IPS-15b (cell line): ENCODE measurements around the gene VDAC1.
"Not testable (repeated sequence)": the region's sequence is repeated elsewhere in the genome, so short reads cannot be mapped to it uniquely, and the experiment has no call there.

Experiments used
- H3K27me3 ChIP-seq: one replicate; pipeline ENCODE4 v1.6.1; 2013; ENCODE audit warnings: low read length; ENCODE audit not compliant: control insufficient read depth, insufficient read depth
- H3K36me3 ChIP-seq: one replicate; pipeline ENCODE4 v1.6.1; 2013; ENCODE audit warnings: low read length; ENCODE audit not compliant: control insufficient read depth, insufficient read depth
- H3K4me1 ChIP-seq: one replicate; pipeline ENCODE4 v1.6.1; 2013; ENCODE audit warnings: mild to moderate bottlenecking, low read length; ENCODE audit not compliant: control insufficient read depth, insufficient read depth
- H3K4me3 ChIP-seq: one replicate; pipeline ENCODE4 v1.5.1; 2013; ENCODE audit warnings: low read depth, low read length
- H3K9ac ChIP-seq: one replicate; pipeline ENCODE4 v1.6.1; 2013; ENCODE audit warnings: low read depth, mild to moderate bottlenecking, low read length
- H3K9me3 ChIP-seq: one replicate; pipeline ENCODE4 v1.6.1; 2013; ENCODE audit warnings: mild to moderate bottlenecking, low read length; ENCODE audit not compliant: control insufficient read depth, insufficient read depth

The VDAC1 gene

DNA sequence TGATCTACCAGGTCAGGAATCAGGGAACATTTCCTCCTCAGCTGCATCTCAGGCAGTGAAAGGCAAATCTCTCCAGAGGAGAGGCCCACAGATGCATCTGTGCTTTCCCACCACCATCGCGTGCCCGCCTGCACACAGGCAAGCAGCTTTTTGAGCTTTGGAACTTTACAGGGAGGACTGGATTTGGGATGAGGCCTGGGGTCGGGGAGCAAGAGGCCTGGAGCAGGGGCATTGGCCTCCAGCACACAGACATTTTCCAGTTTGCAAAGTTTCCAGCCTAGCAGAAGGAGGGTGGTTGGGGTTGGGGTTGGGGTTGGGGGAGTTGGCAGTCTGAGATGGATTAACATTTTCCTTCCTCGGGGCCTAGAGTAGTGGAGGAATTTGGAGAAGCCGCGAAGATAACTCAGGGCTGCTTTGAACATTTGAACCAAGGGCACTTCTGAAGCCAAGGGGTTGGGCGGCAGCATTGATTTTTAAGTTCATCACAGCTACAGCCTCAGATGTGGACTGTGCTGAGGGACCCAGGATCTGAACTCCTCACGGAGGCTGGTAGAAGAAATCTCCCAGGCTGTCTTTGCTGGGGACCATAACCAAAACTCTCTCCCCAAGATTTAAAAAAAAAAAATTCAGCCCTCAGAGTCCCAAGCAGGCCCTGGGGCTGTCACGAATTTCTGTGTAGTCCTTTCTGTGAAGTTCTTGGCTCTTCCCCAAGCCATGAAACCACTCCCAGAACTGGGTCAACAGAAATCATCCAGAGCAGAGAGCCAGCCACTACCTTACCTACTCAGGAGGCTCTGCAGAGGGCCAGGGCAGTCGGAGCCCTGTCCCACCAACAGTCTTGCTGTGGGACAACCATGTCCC lies 61.9 kb downstream of the VDAC1 start:
- Histone ChIP-seq H3K4me3 (no peak overlapping the region), H3K4me1 (no peaks in the 10 kb centered on the region), H3K9ac (no peak overlapping the region), H3K27me3 (no peaks in the 10 kb centered on the region), H3K36me3 (no peaks in the 10 kb centered on the region), H3K9me3 (no peaks in the 10 kb centered on the region)

DNA sequence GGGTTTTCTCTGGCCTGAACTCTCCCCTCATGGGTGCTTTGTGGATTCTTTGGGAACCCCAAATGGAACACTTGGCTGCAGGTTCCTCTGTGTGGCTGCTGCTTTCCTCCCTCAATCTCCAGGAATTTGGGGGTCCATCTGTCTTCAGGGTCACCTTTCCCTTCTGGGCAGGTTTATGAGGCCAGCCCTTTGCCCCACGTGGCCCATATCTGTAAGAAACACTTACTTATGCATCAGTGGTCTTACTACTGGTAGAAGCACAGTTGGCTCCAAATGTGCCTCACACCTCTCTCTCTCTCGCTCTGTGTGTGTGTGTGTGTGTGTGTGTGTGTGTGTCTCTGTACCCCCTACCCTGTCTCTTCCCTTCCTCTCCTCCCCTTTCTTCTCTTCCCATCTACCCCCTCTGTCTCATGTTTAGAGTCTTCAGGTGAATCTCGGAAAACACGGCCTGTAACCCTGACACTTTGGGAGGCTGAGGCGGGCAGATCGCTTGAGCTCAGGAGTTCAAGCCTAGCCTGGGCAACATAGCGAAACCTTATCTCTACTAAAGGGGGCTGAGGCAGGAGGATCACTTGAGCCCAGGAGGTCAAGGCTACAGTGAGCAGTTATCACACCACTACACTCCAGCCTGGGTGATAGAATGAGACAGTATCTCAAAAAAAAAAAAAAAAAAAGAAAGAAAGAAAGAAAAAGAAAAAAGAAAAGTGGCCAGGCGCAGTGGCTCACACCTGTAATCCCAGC lies 63.1 kb downstream of the VDAC1 start:
- H3K36me3 ChIP-seq: no peaks in the 10 kb centered on the region
- H3K9me3 ChIP-seq: no peaks in the 10 kb centered on the region
- H3K4me1 ChIP-seq: no peaks in the 10 kb centered on the region
- no peak overlapping the region for H3K4me3 ChIP-seq
- H3K9ac ChIP-seq: no peak overlapping the region
- H3K27me3 ChIP-seq: no peaks in the 10 kb centered on the region

DNA sequence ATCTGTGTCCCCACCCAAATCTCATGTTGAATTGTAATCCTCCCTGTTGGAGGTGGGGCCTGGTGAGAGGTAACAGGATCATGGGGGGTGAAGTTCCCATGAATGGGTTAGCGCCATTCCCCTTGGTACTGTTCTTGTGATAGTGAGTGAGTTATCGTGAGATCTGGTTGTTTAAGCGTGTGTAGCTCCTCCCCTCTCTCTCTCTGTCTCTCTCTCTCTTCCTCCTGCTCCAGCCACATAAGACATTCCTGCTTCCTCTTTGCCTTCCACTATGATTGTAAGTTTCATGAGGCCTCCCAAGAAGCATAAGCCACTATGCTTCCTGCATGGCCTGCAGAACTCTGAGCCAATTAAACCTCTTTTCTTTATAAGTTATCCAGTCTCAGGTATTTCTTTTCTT lies 65.1 kb downstream of the VDAC1 start:
- Histone ChIP-seq H3K9ac (no peak overlapping the region), H3K36me3 (no peaks in the 10 kb centered on the region), H3K4me3 (no peak overlapping the region), H3K27me3 (no peaks in the 10 kb centered on the region), H3K9me3 (no peaks in the 10 kb centered on the region), H3K4me1 (no peaks in the 10 kb centered on the region)

DNA sequence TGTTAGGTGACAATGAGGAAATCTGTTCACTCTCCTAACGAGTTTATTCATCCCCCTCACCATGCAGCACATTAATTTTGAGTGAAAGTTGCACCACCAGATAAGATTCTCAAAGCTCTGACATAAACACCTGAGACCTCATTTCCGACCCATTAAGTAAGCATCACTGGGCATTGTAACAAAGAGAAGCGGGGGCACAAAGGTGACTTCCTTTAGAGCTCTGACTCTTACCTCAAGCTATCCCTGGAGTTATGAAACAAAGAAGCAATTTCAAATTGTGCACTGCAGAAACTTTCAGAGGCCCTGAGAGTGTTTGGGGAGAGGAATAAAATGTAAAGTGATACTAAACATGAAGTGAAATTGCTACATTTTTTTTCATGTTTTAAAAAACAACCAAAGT lies 65.8 kb downstream of the VDAC1 start:
- Histone ChIP-seq H3K27me3 (no peaks in the 10 kb centered on the region), H3K36me3 (no peaks in the 10 kb centered on the region), H3K9ac (no peak overlapping the region), H3K4me3 (no peak overlapping the region), H3K9me3 (no peaks in the 10 kb centered on the region), H3K4me1 (no peaks in the 10 kb centered on the region)

DNA sequence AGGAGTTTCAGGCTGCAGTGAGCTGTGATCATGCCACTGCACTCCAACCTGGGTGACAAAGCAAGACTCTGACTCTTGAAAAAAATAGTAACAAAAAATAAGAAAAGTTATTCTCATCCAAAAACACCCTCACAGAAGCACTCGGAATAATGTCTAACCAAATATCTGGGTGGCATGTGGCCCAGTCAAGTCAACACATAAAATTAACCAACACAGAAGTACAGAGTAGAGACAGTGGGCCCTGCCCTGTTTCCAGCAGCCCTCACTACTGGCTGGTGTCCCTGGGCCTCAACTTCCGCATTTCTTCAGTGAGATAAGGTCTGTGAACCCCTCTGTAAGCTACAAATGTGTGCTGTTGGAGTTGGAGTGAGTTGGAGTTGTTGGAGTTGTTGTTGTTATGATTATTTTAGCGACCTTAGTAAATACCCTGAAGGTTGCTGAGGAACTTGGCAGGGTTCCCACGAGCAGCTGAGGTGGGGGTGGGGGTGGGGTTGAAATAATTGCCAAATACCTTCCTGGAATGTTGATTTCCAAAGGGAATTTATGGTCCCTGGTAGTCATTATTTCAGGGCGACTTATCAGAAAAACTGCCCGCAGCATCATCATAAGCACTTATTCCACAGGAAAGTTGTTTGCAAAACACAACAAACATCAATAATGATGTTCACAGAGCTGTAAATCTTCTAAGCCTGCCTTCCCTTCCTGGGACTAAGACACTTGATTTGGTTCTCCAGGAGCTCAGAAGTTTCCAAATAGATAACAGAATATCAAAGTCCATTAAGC lies 66.5 kb downstream of the VDAC1 start:
- no peaks in the 10 kb centered on the region for H3K36me3 ChIP-seq
- no peaks in the 10 kb centered on the region for H3K4me1 ChIP-seq
- no peak overlapping the region for H3K9ac ChIP-seq

DNA sequence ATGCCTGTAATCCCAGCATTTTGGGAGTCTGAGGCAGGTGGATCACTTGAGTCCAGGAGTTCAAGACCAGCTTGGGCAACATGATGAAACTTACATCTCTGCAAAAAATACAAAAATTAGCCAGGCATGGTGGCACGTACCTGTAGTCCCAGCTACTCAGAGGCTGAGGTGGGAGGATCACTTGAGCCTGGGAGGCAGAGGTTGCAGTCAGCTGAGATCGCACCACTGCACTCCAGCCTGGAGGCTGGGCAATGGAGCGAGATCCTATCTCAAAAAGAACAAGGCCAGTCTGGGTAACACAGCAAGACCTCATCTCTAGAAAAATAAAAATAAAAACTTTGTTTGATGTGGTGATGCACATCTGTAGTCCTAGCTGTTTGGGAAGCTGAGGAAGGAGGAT lies 67.1 kb downstream of the VDAC1 start:
- H3K4me1 ChIP-seq, H3K9me3 ChIP-seq, H3K27me3 ChIP-seq, H3K4me3 ChIP-seq, H3K9ac ChIP-seq, H3K36me3 ChIP-seq: not testable (repeated sequence)

More for the DNA sequence above, 66.5 kb downstream of the VDAC1 start:
- Histone ChIP-seq H3K27me3 (no peaks in the 10 kb centered on the region), H3K4me3 (no peak overlapping the region), H3K9me3 (no peaks in the 10 kb centered on the region)

DNA sequence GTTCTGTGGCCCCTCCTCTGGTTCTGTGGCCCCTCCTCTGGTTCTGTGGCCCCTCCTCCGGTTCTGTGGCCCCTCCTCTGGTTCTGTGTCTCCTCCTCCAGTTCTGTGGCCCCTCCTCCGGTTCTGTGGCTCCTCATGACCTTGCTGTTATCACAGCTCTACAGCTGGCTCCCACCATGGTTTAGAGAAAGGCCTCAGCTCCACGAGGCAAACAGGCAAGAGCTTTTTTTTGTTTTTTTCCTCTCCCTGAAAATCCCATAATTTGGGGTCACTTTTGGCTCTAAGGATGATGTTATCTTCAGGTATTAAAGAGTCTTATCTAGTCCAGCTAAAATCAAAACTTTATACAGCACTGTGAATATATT lies 68.1 kb downstream of the VDAC1 start:
- Histone ChIP-seq H3K4me3 (no peak overlapping the region), H3K27me3 (no peaks in the 10 kb centered on the region), H3K9me3 (no peaks in the 10 kb centered on the region), H3K36me3 (no peaks in the 10 kb centered on the region), H3K9ac (no peak overlapping the region), H3K4me1 (no peaks in the 10 kb centered on the region)

DNA sequence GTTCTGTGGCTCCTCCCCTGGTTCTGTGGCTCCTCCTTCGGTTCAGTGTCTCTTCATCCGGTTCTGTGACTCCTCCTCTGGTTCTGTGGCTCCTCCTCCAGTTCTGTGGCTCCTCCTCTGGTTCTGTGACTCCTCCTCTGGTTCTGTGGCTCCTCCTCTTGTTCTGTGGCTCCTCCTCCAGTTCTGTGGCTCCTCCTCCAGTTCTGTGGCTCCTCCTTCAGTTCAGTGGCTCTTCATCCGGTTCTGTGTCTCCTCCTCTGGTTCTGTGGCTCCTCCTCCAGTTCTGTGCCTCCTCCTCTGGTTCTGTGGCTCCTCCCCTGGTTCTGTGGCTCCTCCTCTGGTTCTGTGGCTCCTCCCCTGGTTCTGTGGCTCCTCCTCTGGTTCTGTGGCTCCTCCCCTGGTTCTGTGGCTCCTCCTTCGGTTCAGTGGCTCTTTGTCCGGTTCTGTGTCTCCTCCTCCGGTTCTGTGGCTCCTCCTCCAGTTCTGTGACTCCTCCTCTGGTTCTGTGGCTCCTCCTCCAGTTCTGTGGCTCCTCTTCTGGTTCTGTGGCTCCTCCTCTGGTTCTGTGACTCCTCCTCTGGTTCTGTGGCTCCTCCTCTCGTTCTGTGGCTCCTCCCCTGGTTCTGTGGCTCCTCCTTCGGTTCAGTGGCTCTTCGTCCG lies 68.7 kb downstream of the VDAC1 start:
- H3K4me1 ChIP-seq, H3K27me3 ChIP-seq, H3K36me3 ChIP-seq, H3K9me3 ChIP-seq, H3K9ac ChIP-seq, H3K4me3 ChIP-seq: not testable (repeated sequence)

DNA sequence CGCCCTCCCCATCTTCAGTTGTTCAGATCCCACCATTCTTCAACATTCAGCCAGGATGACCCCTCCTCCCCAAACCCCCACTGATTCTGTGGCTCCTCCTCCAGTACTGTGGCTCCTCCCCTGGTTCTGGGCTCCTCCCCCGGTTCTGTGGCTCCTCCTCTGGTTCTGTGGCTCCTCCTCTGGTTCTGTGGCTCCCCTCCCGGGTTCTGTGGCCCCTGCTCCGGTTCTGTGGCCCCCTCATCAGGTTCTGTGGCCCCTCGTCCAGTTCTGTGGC lies 69.2 kb downstream of the VDAC1 start:
- no peaks in the 10 kb centered on the region for H3K27me3 ChIP-seq
- H3K4me1 ChIP-seq: no peaks in the 10 kb centered on the region
- no peak overlapping the region for H3K9ac ChIP-seq
- H3K4me3 ChIP-seq: no peak overlapping the region
- no peaks in the 10 kb centered on the region for H3K36me3 ChIP-seq
- no peaks in the 10 kb centered on the region for H3K9me3 ChIP-seq

DNA sequence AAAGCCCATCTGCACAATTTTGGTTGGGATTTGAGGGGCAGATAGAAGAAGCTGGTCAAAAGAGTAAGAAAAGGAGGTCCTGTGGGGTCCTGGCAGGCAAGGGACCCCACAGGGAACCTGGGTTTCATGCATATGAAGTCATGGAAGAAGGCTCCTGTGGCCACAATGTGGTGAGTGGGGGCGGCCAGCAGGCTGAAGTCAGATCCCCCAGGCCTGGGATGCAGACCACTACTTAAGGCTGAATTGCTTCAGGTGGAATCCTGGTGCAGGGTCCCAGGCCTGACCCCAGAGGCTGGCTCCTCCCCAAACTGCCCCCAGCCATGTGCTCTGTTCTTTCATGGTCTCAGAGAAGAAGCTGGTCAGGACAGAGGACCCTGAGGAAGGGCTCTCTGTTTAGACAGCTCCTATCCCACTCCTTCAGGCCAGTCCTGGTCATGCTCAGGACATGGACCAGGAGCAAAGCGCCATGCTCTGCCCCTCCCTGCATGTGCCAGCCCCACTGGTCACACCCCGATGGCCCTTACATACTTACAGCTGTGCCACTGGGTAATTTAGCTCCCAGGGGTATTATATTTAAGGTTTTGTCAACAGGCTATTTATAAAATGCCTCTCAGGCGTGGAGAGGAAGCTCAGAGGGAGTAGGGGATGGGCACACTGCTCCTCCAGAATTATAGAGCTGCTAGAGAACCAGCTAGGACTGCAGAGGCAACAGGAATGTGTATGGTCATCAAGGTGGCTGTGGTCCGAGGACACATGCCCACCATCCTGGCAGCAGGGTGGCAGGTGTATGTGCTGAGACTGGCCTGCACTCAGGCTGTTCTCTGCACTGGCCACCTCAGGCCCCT lies 69.7 kb downstream of the VDAC1 start:
- Histone ChIP-seq H3K4me1 (no peaks in the 10 kb centered on the region), H3K4me3 (no peak overlapping the region), H3K36me3 (no peaks in the 10 kb centered on the region), H3K9me3 (no peaks in the 10 kb centered on the region), H3K27me3 (no peaks in the 10 kb centered on the region), H3K9ac (no peak overlapping the region)

DNA sequence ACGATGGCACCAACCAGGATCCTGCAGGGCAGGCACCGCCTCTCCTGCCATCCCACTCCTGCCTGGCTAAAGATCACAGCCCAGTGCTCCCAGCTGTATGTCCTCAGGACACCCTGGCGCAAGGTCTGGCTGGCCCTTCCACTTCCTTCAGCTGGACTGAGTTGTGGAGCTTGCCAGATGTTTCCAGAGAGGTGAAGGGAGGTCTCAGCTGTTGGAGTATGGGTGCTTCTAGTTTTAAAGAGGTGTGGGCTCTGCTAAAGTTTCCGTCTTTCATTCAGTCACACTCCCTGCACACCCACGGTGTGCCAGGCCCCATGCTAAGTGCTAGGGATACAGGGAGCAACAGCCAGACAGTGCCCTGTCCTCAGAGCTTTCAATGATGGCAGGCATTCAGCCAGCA lies 70.5 kb downstream of the VDAC1 start:
- no peaks in the 10 kb centered on the region for H3K9me3 ChIP-seq
- H3K4me3 ChIP-seq: no peak overlapping the region
- H3K36me3 ChIP-seq: no peaks in the 10 kb centered on the region
- H3K9ac ChIP-seq: no peak overlapping the region
- no peaks in the 10 kb centered on the region for H3K27me3 ChIP-seq
- no peaks in the 10 kb centered on the region for H3K4me1 ChIP-seq
